IPS-18a (cell line): ENCODE data around the gene DNAJB14.
"Not testable (repeated sequence)": the region's sequence is repeated elsewhere in the genome, so short reads cannot be mapped to it uniquely, and the experiment has no call there.

Source experiments
- H3K27ac ChIP-seq: one replicate; pipeline ENCODE4 v1.5.1; 2013; ENCODE audit warnings: low read length
- H3K27me3 ChIP-seq: one replicate; pipeline ENCODE4 v1.6.1; 2013; ENCODE audit warnings: mild to moderate bottlenecking, low read length; ENCODE audit not compliant: control insufficient read depth, insufficient read depth
- H3K36me3 ChIP-seq: one replicate; pipeline ENCODE4 v1.6.1; 2013; ENCODE audit warnings: low read depth, low read length; ENCODE audit not compliant: control insufficient read depth
- H3K4me1 ChIP-seq: one replicate; pipeline ENCODE4 v1.6.1; 2013; ENCODE audit warnings: low read depth, low read length; ENCODE audit not compliant: control insufficient read depth
- H3K4me3 ChIP-seq: one replicate; pipeline ENCODE4 v1.5.1; 2013; ENCODE audit warnings: low read length
- H3K9ac ChIP-seq: one replicate; pipeline ENCODE4 v1.6.1; 2013; ENCODE audit warnings: mild to moderate bottlenecking, low read length, moderate library complexity
- H3K9me3 ChIP-seq: one replicate; pipeline ENCODE4 v1.6.1; 2013; ENCODE audit warnings: low read depth, low read length; ENCODE audit not compliant: control insufficient read depth

Gene DNAJB14

DNA sequence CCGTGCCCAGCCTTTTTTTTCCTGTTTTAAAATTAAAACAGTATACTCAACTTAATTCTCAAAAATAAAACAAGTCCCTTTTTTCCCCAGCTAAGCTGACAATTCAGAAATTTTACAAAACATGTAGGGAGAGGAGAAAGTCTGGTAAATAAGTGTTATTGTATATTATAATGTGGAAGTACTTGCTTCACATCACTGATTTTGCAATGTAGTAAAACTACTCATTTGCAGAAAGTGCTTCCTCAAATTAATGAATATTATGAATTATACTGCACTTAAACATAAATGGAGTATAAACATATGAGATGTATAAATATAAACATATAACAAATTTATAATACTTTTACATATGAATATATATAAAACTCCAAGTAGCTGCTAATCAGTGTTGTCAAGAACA lies 15.3 kb upstream of the DNAJB14 start:
- Histone ChIP-seq H3K9me3 (no peaks in the 10 kb centered on the region), H3K27ac (no peak overlapping the region), H3K4me3 (no peak overlapping the region), H3K4me1 (no peaks in the 10 kb centered on the region), H3K9ac (no peak overlapping the region), H3K27me3 (no peaks in the 10 kb centered on the region), H3K36me3 (no peaks in the 10 kb centered on the region)

GRCh38 chr4:99960648-99961047 lies 14.2 kb upstream of the DNAJB14 start:
- Histone ChIP-seq H3K9ac (no peak overlapping the region), H3K27ac (no peak overlapping the region), H3K36me3 (no peaks in the 10 kb centered on the region), H3K9me3 (no peaks in the 10 kb centered on the region), H3K4me3 (no peak overlapping the region), H3K27me3 (no peaks in the 10 kb centered on the region), H3K4me1 (no peaks in the 10 kb centered on the region)

GRCh38 chr4:99958207-99958606 lies 11.8 kb upstream of the DNAJB14 start:
- not testable (repeated sequence) for H3K27me3 ChIP-seq, H3K36me3 ChIP-seq, H3K27ac ChIP-seq, H3K4me1 ChIP-seq, H3K4me3 ChIP-seq, H3K9ac ChIP-seq, H3K9me3 ChIP-seq

DNA sequence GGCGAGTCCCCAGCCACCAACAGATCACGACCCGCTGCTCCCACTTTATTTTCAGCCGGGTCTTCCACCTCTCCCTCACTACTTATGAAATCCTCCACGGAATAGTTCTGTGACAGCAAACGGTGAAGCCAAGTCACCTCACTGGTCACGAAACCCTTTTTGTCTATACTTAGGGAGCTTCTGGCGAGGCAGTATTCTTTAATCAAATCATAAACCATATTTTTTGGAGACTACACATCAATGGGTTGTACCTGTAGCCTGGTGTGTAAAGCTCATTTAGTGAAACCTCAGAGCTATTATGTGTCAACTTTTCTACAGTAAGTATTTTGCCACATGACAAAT lies 4.5 kb upstream of the DNAJB14 start:
- H3K9ac ChIP-seq: peak overlapping the region; percentile 82
- H3K27ac ChIP-seq: no peak overlapping the region
- H3K27me3 ChIP-seq: no peaks in the 10 kb centered on the region
- peaks cover 19% of the 10 kb centered on the region for H3K4me1 ChIP-seq
- H3K9me3 ChIP-seq: no peaks in the 10 kb centered on the region
- peaks cover 22% of the 10 kb centered on the region for H3K36me3 ChIP-seq
- H3K4me3 ChIP-seq: peak overlapping the region; percentile 92

DNA sequence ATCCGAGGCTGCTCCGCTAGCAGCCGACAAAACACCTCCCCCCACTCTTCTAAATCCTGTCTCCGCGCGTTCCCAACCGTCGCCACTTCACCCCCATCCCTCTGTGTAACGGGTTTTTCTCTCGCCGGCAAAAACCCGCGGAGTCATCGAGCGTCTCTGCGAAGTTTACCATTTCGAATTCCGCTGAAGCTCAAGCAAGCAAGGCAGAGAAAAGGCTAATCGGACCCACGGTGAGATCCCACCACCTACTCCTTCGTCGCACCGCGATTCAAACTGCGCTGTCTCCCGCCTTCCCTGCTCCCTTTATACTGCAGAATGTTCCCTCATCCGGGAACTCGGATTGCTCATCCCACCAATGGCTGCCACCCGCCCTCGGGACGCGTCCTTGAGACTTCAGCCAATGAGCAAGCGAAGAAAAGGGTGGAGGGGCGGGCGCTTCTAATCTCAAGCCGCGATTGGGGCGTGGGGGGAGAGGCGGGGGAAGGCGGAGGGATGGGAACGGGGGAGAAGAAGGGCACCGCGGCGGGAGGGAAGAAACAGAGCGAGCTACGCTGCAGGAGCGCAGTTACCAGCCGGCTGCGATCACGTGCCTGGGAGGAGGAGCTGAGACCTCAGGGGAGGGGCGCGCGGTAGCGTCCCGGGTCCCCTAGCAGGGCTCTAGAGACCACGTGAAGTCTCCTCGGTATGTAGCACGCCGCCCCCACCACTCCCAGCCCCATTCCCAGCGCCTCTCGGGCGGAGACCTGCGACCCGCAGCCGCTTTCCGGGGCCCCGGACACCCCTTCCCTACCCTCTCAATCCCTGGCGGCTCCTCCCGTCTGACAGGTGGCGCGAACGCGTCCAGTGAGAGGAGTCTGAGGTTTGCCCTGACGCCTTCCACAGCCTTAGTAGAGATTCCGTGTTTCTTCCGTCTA lies 3.8 kb upstream of the DNAJB14 start, which contains the start of gene H2AZ1:
TSS of gene H2AZ1 (minus strand) at position 277 of the 914 bp plus-strand sequence. CDS start at position 172, 105 bp downstream.
- Histone ChIP-seq H3K9me3 (no peaks in the 10 kb centered on the region), H3K9ac (peak within 1 kb of the TSS; percentile 98), H3K27me3 (no peaks in the 10 kb centered on the region), H3K27ac (peak within 1 kb of the TSS; percentile 99), H3K36me3 (peaks cover 22% of the 10 kb centered on the region), H3K4me1 (peaks cover 19% of the 10 kb centered on the region), H3K4me3 (peak within 1 kb of the TSS; percentile 92)

DNA sequence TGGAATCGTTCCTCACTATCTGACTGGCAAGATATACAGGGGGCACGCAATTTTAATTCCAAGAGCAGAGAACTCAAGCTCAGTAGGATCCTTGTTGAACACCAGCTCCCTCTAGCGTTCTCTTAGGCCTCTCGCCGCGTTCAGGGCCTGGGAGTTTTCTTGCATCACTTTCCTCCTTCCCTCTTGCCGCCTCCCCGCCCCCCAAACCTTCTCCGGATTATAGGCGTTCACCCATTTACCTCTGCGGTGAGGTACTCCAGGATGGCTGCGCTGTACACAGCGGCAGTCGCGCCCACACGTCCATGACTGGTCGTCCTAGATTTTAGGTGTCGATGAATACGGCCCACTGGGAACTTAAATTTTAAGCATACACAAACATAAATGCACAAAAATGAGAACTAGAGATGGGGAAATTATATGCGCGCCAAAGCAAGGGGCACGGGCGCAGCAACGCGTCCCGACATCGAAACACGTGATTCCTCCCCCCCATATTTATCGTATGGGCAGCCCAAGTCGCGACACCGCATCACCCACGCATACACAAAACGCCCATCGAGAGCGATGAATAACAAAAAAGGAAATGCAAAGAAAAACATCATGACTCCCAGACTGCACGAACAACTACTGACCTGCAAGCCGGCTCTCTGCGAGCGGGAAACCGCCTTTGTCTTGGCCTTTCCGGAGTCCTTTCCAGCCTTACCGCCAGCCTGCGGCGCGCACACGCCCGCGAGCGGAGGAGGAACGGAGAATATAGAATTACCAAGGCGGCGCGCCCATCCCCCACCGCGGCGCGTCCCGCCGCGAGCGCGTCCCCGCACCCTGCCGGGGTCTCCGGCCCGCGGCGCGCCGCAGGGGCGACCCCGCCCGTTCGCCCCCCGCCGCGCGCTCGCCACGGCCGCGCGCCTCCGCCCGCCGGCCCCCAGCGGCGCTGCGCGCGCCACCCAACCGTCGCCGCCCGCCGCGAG lies 2.9 kb upstream of the DNAJB14 start:
- Histone ChIP-seq H3K27ac (peak overlapping the region; percentile 99), H3K9me3 (no peaks in the 10 kb centered on the region), H3K36me3 (peaks cover 22% of the 10 kb centered on the region), H3K4me1 (peaks cover 19% of the 10 kb centered on the region), H3K27me3 (no peaks in the 10 kb centered on the region), H3K4me3 (peak overlapping the region; percentile 92), H3K9ac (peak overlapping the region; percentile 98)

DNA sequence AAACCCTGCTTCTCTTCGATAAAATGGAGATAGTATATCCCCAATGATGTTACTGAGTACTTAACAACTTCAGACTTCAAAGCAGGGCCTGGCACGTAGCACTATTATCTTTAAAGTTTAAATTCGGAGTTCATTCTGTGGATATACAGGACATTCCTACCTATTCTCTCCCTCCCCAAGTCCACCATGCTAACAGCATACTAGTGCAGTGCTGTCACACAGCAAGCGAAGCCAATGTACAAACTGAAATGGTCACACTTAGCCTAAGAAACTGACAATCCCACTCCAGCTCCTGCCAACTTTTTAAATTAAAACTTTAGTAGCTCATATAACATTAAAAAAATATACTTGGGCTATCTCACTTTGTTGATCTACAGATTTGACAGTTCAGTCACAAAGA lies 1.2 kb upstream of the DNAJB14 start:
- peaks cover 22% of the 10 kb centered on the region for H3K36me3 ChIP-seq
- no peak overlapping the region for H3K27ac ChIP-seq
- peak overlapping the region; percentile 74 for H3K9ac ChIP-seq
- no peaks in the 10 kb centered on the region for H3K27me3 ChIP-seq
- H3K4me1 ChIP-seq: peaks cover 19% of the 10 kb centered on the region
- no peaks in the 10 kb centered on the region for H3K9me3 ChIP-seq
- H3K4me3 ChIP-seq: peak overlapping the region; percentile 92

GRCh38 chr4:99947190-99947578 lies 766 bp upstream of the DNAJB14 start:
- no peaks in the 10 kb centered on the region for H3K27me3 ChIP-seq
- peaks cover 19% of the 10 kb centered on the region for H3K4me1 ChIP-seq
- peak overlapping the region; percentile 74 for H3K9ac ChIP-seq
- H3K36me3 ChIP-seq: peaks cover 22% of the 10 kb centered on the region
- no peaks in the 10 kb centered on the region for H3K9me3 ChIP-seq
- H3K27ac ChIP-seq: peak overlapping the region; percentile 45
- peak overlapping the region; percentile 92 for H3K4me3 ChIP-seq

DNA sequence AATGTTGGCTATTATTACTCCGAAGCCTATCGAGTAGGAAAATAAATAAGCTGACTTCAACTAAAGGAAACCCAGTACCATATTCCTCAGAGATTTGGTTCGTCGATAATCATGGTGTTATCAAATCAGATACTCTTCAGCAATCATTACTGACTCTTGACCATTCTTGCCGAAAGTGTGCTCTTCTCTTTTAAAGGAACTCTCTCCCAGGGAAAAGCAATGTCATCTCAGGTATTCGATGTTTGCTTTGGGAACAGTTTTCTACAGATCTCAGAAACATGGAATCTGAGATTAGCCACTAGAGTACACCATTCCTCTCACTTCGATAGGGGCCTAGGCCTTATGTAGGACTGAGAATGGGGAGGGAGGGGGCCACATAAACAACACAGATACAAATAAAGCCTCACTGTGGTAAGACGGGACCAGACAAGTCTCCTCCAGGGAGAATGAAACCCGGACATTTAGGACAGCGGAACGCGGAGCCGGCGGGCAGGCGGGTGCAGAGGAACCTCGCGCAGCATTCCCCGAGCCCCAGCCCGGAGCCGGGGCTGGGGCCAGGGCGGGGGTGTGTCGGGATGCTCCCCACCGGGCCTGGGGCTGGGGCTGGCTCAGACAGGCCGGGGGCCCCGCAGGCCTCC lies 581 bp downstream of the DNAJB14 start:
- H3K4me1 ChIP-seq: peaks cover 15% of the 10 kb centered on the region
- H3K9me3 ChIP-seq: no peaks in the 10 kb centered on the region
- H3K36me3 ChIP-seq: peaks cover 22% of the 10 kb centered on the region
- peak overlapping the region; percentile 70 for H3K27ac ChIP-seq
- peak overlapping the region; percentile 74 for H3K9ac ChIP-seq
- H3K27me3 ChIP-seq: no peaks in the 10 kb centered on the region
- H3K4me3 ChIP-seq: peak overlapping the region; percentile 92

DNA sequence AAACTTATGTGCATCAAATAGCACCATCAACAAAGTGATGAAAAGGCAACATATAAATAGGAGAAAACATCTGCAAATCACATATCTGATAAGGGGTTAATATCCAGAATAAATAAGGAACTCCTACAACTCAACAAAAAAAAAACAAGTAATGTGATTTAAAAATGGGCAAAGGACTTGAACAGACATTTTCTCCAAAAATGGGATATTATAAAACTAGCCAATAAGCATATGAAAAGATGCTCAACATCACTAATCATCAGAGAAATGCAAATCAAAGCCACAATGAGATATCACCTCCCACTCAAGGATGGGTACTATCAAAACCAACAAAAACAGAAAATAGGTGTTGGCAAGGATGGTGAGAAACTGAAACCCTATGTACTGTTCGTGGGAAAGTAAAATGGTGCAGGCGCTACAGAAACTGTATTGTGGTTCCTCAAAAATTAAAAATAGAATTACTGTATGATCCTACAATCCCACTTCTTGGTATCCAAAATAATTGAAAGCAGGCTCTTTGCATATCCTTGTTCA lies 2.4 kb downstream of the DNAJB14 start:
- peaks cover 18% of the 10 kb centered on the region for H3K36me3 ChIP-seq
- peaks cover 15% of the 10 kb centered on the region for H3K4me1 ChIP-seq
- no peaks in the 10 kb centered on the region for H3K27me3 ChIP-seq
- H3K9me3 ChIP-seq: no peaks in the 10 kb centered on the region
- H3K27ac ChIP-seq: no peak overlapping the region
- no peak overlapping the region for H3K4me3 ChIP-seq
- H3K9ac ChIP-seq: no peak overlapping the region

- Histone ChIP-seq H3K4me1 (no peaks in the 10 kb centered on the region), H3K27me3 (no peaks in the 10 kb centered on the region), H3K9me3 (no peaks in the 10 kb centered on the region), H3K4me3 (no peak overlapping the region), H3K36me3 (no peaks in the 10 kb centered on the region), H3K27ac (no peak overlapping the region), H3K9ac (no peak overlapping the region)
These were observed 8.1 kb downstream of the DNAJB14 start for GRCh38 chr4:99938243-99938753.
